ENCODE results near the gene NINJ1.

The NINJ1 gene

GRCh38 chr9:93112864-93113389 is 21.1 kb downstream of the NINJ1 start:
- TF ChIP-seq, protein P1, sequence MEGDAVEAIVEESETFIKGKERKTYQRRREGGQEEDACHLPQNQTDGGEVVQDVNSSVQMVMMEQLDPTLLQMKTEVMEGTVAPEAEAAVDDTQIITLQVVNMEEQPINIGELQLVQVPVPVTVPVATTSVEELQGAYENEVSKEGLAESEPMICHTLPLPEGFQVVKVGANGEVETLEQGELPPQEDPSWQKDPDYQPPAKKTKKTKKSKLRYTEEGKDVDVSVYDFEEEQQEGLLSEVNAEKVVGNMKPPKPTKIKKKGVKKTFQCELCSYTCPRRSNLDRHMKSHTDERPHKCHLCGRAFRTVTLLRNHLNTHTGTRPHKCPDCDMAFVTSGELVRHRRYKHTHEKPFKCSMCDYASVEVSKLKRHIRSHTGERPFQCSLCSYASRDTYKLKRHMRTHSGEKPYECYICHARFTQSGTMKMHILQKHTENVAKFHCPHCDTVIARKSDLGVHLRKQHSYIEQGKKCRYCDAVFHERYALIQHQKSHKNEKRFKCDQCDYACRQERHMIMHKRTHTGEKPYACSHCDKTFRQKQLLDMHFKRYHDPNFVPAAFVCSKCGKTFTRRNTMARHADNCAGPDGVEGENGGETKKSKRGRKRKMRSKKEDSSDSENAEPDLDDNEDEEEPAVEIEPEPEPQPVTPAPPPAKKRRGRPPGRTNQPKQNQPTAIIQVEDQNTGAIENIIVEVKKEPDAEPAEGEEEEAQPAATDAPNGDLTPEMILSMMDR (IDR thresholded peaks at IDR 0.05; ENCODE audit: low read length, missing control alignments) = no peak
- DNase-seq (ENCODE audit: low read depth) = no peak
- no peak overlapping the region for H3K4me3 ChIP-seq (replicated peaks; ENCODE audit: low read depth, low read length)

DNA sequence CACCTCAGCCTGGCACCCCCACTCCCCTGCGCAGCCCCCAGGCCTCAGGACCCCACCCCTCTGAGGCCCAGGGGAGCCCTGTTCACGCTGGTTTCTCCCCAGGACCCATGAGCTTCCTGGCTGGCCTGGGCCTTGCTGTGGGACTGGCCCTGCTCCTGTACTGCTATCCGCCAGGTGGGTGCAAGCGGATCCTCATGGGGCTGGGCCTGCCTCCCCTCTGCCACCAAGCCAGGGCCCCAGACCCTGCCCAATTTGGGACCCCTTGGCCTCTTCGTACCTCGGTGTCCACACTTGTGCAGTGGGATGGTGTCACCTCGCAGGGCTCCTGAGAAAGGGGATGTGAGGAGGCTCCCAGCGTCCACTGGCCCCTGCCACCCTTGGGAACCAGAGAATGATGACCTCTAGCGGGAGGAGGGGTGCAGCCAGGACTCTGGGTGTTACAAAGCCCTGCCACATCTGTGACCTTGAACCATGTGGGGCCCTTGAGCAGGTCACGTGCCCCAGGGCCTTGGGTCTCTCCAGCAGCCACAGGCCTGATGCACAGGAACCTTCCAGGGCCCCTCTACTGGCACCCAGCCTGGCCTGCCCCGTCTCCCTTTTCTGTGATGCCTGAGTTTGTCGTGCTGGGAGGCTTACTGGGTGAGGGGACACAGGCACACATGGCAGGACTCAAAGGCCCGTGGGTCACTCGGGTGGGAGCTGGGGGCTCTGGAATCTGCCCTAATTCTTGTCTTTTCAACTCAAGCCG is 21.8 kb downstream of the NINJ1 start:
- no peak overlapping the region for H3K4me3 ChIP-seq (replicated peaks; ENCODE audit: low read depth, low read length)
- TF ChIP-seq, protein P1 (IDR thresholded peaks at IDR 0.05; ENCODE audit: low read length, missing control alignments) = no peak
- DNase-seq (ENCODE audit: low read depth) = no peak

DNA sequence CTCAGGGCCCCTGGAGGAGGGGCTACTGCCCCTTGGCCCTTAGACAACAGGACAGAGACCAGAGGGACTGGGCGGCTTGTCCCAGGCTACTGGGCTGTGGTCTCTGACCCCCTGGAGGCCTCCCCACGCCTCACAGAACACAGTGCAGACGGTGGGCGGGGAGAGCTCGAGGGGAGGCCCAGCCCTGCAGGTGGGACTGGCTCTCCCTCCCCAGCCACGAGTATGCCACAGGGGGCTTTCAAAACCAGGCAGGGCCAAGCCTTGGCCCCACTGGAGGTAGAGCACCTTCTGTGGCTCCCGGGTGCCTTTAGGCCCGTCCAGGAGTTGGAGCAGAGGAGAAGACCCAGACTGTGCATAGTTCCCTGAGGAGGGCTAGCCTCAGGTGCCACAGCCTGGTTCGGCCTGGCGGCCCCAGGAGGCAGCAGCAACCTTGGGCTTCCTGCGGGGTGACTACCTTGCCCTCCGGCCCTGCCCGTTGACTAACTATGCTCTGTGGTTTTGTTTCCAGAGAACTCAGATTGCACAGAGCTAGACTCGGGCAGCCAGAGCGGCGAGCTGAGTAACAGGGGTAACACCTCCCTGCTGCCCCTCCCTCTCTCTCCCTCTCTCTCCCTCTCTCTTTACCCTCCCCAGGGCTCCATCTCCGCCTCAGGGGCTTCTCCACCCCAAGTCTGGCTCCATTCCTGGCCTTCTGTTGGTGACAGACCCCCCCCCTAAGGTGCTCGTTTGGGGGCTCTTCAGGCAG is 22.5 kb downstream of the NINJ1 start:
- DNase-seq (ENCODE audit: low read depth) = no peak
- H3K4me3 ChIP-seq (replicated peaks; ENCODE audit: low read depth, low read length) = no peak overlapping the region
- TF ChIP-seq, protein P1 (IDR thresholded peaks at IDR 0.05; ENCODE audit: low read length, missing control alignments) = no peak

DNA sequence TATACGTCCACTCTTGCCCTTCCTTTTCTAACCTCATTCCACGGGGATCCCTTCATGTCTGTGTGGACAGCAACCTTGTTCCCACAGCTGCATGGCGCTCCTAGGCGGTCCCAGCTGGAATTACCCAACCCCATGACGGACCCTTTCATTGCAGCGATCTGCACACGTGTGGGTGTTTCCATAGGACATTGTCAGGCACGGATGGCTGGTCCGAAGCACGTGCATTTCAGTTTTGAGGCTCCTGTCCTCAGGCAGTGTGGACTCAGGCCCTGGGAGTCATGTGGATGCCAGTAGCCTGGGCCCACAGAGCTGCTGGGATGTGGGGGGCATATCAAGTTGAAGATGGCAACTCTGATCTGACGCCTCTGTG is 23.1 kb downstream of the NINJ1 start:
- no peak overlapping the region for H3K4me3 ChIP-seq (replicated peaks; ENCODE audit: low read depth, low read length)
- TF ChIP-seq, protein P1 (IDR thresholded peaks at IDR 0.05; ENCODE audit: low read length, missing control alignments) = no peak
- DNase-seq (ENCODE audit: low read depth) = no peak

GRCh38 chr9:93110311-93110855 is 23.7 kb downstream of the NINJ1 start:
- DNase-seq (ENCODE audit: low read depth) = no peak
- no peak overlapping the region for H3K4me3 ChIP-seq (replicated peaks; ENCODE audit: low read depth, low read length)
- TF ChIP-seq, protein P1 (IDR thresholded peaks at IDR 0.05; ENCODE audit: low read length, missing control alignments) = no peak

GRCh38 chr9:93108291-93109041 is 25.6 kb downstream of the NINJ1 start:
- no peak for DNase-seq (ENCODE audit: low read depth)
- TF ChIP-seq, protein P1 (IDR thresholded peaks at IDR 0.05; ENCODE audit: low read length, missing control alignments) = no peak
- H3K4me3 ChIP-seq (replicated peaks; ENCODE audit: low read depth, low read length) = no peak overlapping the region

Data from fibroblast of pulmonary artery (primary cell).